Vagina (tissue), 2 donors: Measurements from ENCODE around the gene NBPF6.

Experiments used
- CTCF ChIP-seq, 3 experiments: fragments of 450-650 bp in 2 of 3; fragments of 200-600 bp in 1 of 3; sonication (generic) in 1 of 3; IDR thresholded peaks; one replicate each; pipeline ENCODE4 v1.5.1; 2017 to 2019; ENCODE audit warnings: antibody characterized with exemption in 3 of 3, mild to moderate bottlenecking in 2 of 3, moderate library complexity in 2 of 3
- POLR2A ChIP-seq, 2 donors: fragments of 450-650 bp; IDR thresholded peaks; one replicate each; pipeline ENCODE4 v1.6.1; 2017; ENCODE audit warnings: antibody characterized with exemption in 2 of 2, mild to moderate bottlenecking in 2 of 2, moderate library complexity in 2 of 2
- POLR2AphosphoS5 ChIP-seq, 2 donors: sonication (generic); formaldehyde crosslinking; IDR thresholded peaks; one replicate each; pipeline ENCODE4 v1.9.0; 2017; ENCODE audit warnings: antibody characterized with exemption in 2 of 2, mild to moderate bottlenecking in 2 of 2, low read depth in 1 of 2; ENCODE audit not compliant: insufficient read depth in 1 of 2

GRCh38 chr1:108505763-108506070 is 55.6 kb downstream of the NBPF6 start:
- TF ChIP-seq CTCF (IDR thresholded peaks at IDR 0.05) (no peak), POLR2A (IDR thresholded peaks at IDR 0.05) (no peak), POLR2AphosphoS5 (IDR thresholded peaks at IDR 0.05; ENCODE audit: insufficient read depth in 1 of 2, low read depth in 1 of 2) (no peak)
